Esophagus squamous epithelium (tissue), 5 donors: ENCODE measurements around the gene NLGN2. TPM values are rescaled to one million over a fixed set of nuclear protein-coding genes. Genes with fewer than 3 reads are reported as not detected.
A peak's percentile ranks its signal among the peaks of the same experiment; 100 is the strongest.

Experiments used
- DNase-seq: peaks from one replicate; lab custom pipeline; 2025; lab: John Stamatoyannopoulos, UW
- H3K27ac ChIP-seq, 4 donors: fragments of 200-600 bp; sonication (generic); one replicate each; pipeline ENCODE4 v1.5.1; 2016 to 2019; ENCODE audit warnings: mild to moderate bottlenecking in 1 of 4
- H3K27me3 ChIP-seq, 4 donors: fragments of 200-600 bp; sonication (generic); 1 replicate in 3 of 4; 2 replicates in 1 of 4; pipeline versions ENCODE4 v1.5.1 to v1.6.0; 2017 to 2021; ENCODE audit warnings: antibody characterized with exemption in 1 of 4
- H3K36me3 ChIP-seq, 3 donors: fragments of 200-600 bp; sonication (generic); one replicate each; pipeline ENCODE4 v1.5.1; 2016 to 2019
- H3K4me1 ChIP-seq, 3 donors: fragments of 200-600 bp; sonication (generic); one replicate each; pipeline ENCODE4 v1.5.1; 2017 to 2019
- H3K4me3 ChIP-seq, 4 donors: fragments of 200-600 bp; sonication (generic); 1 replicate in 3 of 4; 2 replicates in 1 of 4; pipeline ENCODE4 v1.5.1; 2016 to 2019; ENCODE audit warnings: mild to moderate bottlenecking in 2 of 4, moderate library complexity in 1 of 4
- H3K9me3 ChIP-seq, 3 donors: fragments of 200-600 bp; sonication (generic); one replicate each; pipeline ENCODE4 v1.5.1; 2016 to 2019
- POLR2A ChIP-seq, 4 donors: fragments of 450-650 bp; IDR thresholded peaks; one replicate each; pipeline ENCODE4 v1.6.1; 2017; ENCODE audit warnings: antibody characterized with exemption in 4 of 4, mild to moderate bottlenecking in 4 of 4, moderate library complexity in 3 of 4
- WGBS, 2 donors: methylation state at CpG; one replicate each; pipeline ENCODE4 v1.1.5; 2018; 5-methylcytosine and 5-hydroxymethylcytosine counted together
- intact Hi-C: fragments of 100-400 bp; cut with DNase I; formaldehyde crosslinking; loops from one replicate; pipeline ENCODE4 v1.15.0; 2022
- total RNA-seq, 4 donors: library from RNA; depleted of rRNA; stranded (reverse); fragments of >200 nt; gene quantifications; one replicate each; pipeline ENCODE4 v1.1.0, GENCODE V29; 2016
- TF ChIP-seq, protein P1 (sequence below), 6 experiments: fragments of 450-650 bp in 4 of 6; fragments of 200-600 bp in 2 of 6; sonication (generic) in 2 of 6; IDR thresholded peaks; one replicate each; pipeline ENCODE4 v1.5.1; 2016 to 2019; ENCODE audit warnings: antibody characterized with exemption in 6 of 6, mild to moderate bottlenecking in 4 of 6, moderate library complexity in 4 of 6
- donor health status: DM: yes; HTN: yes; CAD: no.

Gene NLGN2
- total RNA-seq, 4 donors from 2014 or later, result 1.4 to 5.3 (median 2.0) TPM

DNA sequence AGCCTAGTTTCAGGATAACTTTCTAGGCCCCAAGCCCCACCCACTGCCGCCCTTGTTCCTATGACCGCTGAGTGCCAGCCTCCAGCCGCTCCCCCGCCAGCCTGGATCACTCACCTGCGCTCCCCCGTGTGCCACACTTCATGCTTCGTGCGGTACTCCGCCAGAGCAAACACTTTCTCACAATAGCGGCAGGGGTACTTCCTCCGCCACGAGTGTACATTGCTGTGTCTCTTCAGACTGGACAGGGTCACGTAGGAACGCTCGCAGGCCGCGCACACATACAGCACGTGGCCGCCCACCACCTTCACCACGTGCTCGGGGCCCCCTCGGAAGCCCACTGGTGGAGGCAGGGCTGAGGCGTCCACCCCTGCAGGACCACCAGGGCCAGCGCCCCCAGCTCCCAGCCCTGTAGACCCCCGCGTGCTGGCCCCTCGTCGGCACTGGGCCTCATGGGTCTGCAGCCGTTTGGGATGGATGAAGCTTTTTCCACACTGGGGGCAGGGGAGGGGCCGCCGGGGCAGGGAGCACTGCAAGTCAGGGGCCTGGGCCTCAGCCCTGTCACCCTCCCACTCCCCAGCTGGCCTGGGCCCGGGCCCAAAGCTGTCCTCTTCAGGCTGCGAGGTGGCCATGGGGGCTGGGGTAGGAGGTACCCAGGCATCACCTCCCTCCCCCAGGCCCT is 58.1 kb downstream of the NLGN2 start:
- DNase-seq, result no peak
- Histone ChIP-seq H3K4me1 (peaks cover 14 to 83% (median 17%) of the 10 kb centered on the region in 3 donors), H3K4me3 (no peak overlapping the region), H3K9me3 (no peaks in the 10 kb centered on the region), H3K36me3 (peaks cover 10 to 68% (median 11%) of the 10 kb centered on the region in 3 donors), H3K27me3 (no peaks in the 10 kb centered on the region), H3K27ac (peak overlapping the region; percentile 0 to 75 (median 65))
- intact Hi-C loops, result no loop called here
- 89 to 93% methylated on average over 10 to 22 of the region's 33 CpGs for WGBS, 2 donors
- TF ChIP-seq, protein P1, sequence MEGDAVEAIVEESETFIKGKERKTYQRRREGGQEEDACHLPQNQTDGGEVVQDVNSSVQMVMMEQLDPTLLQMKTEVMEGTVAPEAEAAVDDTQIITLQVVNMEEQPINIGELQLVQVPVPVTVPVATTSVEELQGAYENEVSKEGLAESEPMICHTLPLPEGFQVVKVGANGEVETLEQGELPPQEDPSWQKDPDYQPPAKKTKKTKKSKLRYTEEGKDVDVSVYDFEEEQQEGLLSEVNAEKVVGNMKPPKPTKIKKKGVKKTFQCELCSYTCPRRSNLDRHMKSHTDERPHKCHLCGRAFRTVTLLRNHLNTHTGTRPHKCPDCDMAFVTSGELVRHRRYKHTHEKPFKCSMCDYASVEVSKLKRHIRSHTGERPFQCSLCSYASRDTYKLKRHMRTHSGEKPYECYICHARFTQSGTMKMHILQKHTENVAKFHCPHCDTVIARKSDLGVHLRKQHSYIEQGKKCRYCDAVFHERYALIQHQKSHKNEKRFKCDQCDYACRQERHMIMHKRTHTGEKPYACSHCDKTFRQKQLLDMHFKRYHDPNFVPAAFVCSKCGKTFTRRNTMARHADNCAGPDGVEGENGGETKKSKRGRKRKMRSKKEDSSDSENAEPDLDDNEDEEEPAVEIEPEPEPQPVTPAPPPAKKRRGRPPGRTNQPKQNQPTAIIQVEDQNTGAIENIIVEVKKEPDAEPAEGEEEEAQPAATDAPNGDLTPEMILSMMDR (IDR thresholded peaks at IDR 0.05), result no peak
- no peak for TF ChIP-seq POLR2A (IDR thresholded peaks at IDR 0.05)

- Histone ChIP-seq H3K27ac (peak overlapping the region; percentile 0 to 75 (median 65)), H3K4me3 (no peak overlapping the region), H3K9me3 (no peaks in the 10 kb centered on the region), H3K27me3 (no peaks in the 10 kb centered on the region), H3K4me1 (peaks cover 17 to 84% (median 20%) of the 10 kb centered on the region in 3 donors), H3K36me3 (peaks cover 10 to 68% (median 11%) of the 10 kb centered on the region in 3 donors)
- intact Hi-C loops, result no loop called here
- 76 to 86% methylated on average over 5 of the region's 9 CpGs for WGBS, 2 donors
- DNase-seq, result no peak
- no peak for TF ChIP-seq POLR2A (IDR thresholded peaks at IDR 0.05)
- TF ChIP-seq, protein P1 (IDR thresholded peaks at IDR 0.05), result no peak
These were observed 58.6 kb downstream of the NLGN2 start for GRCh38 chr17:7466318-7466638.

DNA sequence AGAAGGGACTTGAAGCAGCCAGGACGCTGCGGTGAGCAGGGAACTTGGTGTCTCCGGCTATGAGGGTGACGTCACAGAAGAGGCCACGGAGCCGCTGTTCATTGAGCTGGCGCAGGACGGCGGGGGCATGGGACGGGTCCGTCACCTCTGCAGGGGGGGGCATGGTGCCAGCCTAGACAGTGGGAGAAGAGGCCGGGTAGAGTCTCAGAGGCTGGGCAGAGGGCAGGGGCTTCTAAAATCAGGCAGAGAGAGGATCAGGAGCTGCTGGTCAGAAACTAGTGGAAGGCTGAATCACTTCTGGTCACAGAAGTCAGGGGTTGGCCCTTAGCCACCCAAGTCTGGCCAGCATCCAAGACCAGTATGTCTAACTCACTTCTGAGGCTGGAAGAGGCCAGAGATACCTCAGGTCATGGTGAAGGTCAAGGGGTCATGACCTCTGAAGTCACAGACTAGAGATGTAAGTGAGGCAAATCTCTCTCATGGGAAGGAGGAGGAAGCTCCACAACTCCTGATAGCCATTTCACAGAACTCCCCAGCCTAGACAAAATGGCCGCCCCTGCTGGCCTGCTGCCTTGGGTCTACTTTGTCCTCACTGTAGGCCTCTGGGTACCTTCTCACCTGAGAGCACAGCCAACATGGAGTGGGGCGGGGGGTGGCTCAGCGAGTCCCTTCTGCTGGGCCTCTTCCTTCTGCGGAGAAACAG is 59.1 kb downstream of the NLGN2 start:
- peaks cover 18 to 84% (median 25%) of the 10 kb centered on the region in 3 donors for H3K4me1 ChIP-seq
- no peak overlapping the region for H3K4me3 ChIP-seq
- H3K9me3 ChIP-seq, result no peaks in the 10 kb centered on the region
- 65 to 78% methylated on average over 12 to 14 of the region's 16 CpGs for WGBS, 2 donors
- no peak for DNase-seq
- intact Hi-C loops, result no loop called here
- H3K36me3 ChIP-seq, result peaks cover 10 to 65% (median 11%) of the 10 kb centered on the region in 3 donors
- no peaks in the 10 kb centered on the region for H3K27me3 ChIP-seq
- H3K27ac ChIP-seq, result peak overlapping the region; percentile 0 to 75 (median 65)
- TF ChIP-seq POLR2A (IDR thresholded peaks at IDR 0.05), result no peak
- TF ChIP-seq, protein P1 (IDR thresholded peaks at IDR 0.05), result no peak

- no peaks in the 10 kb centered on the region for H3K9me3 ChIP-seq
- H3K27me3 ChIP-seq, result no peaks in the 10 kb centered on the region
- peaks cover 7 to 58% (median 11%) of the 10 kb centered on the region in 3 donors for H3K36me3 ChIP-seq
- TF ChIP-seq POLR2A (IDR thresholded peaks at IDR 0.05), result no peak
- TF ChIP-seq, protein P1 (IDR thresholded peaks at IDR 0.05), result no peak
- intact Hi-C loops, result no loop called here
- peak overlapping the region in 3 of 4 donors; percentile 64 to 75 (median 66) for H3K27ac ChIP-seq
- H3K4me3 ChIP-seq, result no peak overlapping the region
- 91 to 94% methylated on average over 2 to 3 of the region's 3 CpGs for WGBS, 2 donors
- peaks cover 23 to 86% (median 32%) of the 10 kb centered on the region in 3 donors for H3K4me1 ChIP-seq
- no peak for DNase-seq
These were observed 59.9 kb downstream of the NLGN2 start for GRCh38 chr17:7467498-7467897.

DNA sequence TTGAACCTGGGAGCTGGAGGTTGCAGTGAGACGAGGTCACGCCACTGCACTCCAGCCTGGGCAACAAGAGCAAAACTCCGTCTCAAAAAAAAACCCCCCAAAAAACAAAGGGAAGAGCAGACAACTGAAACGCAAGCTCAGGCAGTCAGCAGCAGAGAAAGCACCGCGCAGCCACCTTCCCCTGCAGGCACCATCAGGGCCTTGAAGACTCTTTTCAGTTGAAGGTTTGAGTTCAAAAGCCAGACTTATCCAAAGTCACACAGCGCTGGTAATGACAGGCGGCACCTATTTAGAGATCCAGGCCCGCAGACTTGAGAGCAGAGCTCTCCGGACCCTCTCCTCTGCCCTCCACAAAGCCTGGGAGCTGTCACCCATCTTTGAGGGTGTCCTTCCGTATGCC is 60.6 kb downstream of the NLGN2 start:
- H3K4me3 ChIP-seq, result no peak overlapping the region
- TF ChIP-seq POLR2A (IDR thresholded peaks at IDR 0.05), result no peak
- TF ChIP-seq, protein P1 (IDR thresholded peaks at IDR 0.05), result no peak
- intact Hi-C loops, result no loop called here
- H3K9me3 ChIP-seq, result no peaks in the 10 kb centered on the region
- H3K27me3 ChIP-seq, result no peaks in the 10 kb centered on the region
- no peak for DNase-seq
- 90 to 95% methylated on average over 8 to 11 of the region's 11 CpGs for WGBS, 2 donors
- H3K36me3 ChIP-seq, result peaks cover 0 to 50% (median 6%) of the 10 kb centered on the region in 3 donors
- peaks cover 23 to 91% (median 33%) of the 10 kb centered on the region in 3 donors for H3K4me1 ChIP-seq
- no peak overlapping the region for H3K27ac ChIP-seq
